ENCODE data around the gene LAMTOR5.
A peak's percentile ranks its signal among the peaks of the same experiment; 100 is the strongest.
"Not testable (repeated sequence)": the region's sequence is repeated elsewhere in the genome, so short reads cannot be mapped to it uniquely, and the experiment has no call there.

LAMTOR5 gene

GRCh38 chr1:110396259-110396958, 11.1 kb downstream of the LAMTOR5 start:
- in situ Hi-C loops (cut with MboI; ENCODE audit: low pct_unique_long_range_greater_than_20kb, low sequenced_read_pairs); DNase-seq: not testable (repeated sequence)

GRCh38 chr1:110394493-110394820, 13.0 kb downstream of the LAMTOR5 start:
- no peak for DNase-seq
- in situ Hi-C loops (cut with MboI; ENCODE audit: low pct_unique_long_range_greater_than_20kb, low sequenced_read_pairs): no loop called here

DNA sequence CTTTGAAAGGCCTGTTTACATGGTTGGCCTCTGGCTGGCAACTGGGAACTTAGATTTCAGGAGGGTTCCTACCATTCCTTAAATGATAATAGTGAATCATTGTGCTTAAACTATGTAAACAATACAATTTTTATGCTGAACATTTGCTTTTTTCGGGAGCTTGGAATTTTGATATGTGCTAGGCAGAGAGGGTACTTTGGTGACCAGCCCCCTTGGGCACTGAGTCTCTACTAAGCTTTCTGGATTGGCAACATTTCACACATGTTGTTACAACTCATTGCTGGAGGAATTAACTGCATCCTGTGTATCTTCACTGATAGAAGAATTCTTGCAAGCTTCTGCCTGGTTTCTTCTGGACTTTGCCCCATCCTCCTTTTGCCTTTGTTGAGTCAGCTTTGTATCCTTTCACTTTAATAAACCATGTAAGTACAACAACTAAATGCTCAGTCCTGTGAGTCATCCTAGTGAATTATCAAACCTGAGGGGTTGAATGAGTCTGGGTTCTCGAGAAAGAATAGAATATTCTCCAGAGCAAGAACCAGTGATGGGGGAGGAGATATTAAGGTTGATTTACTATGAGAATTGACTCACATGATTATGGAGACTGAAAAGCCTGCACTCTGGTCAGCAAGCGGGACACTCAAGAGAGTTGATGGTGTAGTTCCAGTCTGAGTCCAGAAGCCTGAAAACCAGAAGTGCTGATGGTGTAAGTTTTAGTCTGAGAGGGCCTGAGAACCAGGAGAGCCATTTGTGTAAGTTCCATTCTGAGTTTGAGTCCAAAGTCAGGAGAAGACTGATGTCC, 13.6 kb downstream of the LAMTOR5 start:
- no peak for DNase-seq
- in situ Hi-C loops (cut with MboI; ENCODE audit: low pct_unique_long_range_greater_than_20kb, low sequenced_read_pairs): no loop called here

DNA sequence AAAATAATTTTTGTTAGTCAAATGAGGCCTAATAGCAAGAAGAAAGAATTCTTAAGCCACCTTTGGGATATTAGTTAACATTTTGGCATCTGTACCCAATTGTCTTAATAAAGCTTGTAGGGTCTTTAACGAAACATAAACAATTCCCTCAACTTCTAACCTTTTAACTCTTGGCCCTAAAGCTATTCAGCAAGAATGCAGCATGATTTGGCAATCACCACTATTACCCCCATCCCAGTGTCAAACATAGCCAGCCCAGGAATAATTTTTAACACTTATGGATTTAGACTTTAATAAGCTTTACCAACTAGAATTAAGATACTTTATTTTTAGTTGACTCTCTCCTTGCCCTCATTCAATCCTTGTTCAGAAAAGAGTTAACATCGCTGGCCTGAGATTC, 14.2 kb downstream of the LAMTOR5 start:
- in situ Hi-C loops (cut with MboI; ENCODE audit: low pct_unique_long_range_greater_than_20kb, low sequenced_read_pairs): no loop called here

GRCh38 chr1:110390692-110391245, 16.7 kb downstream of the LAMTOR5 start, which contains the start of gene SLC16A4:
Gene SLC16A4 (minus strand): TSS chr1:110391026. CDS start chr1:110389323, 1,703 bp downstream.
- DNase-seq: no peak
- in situ Hi-C loops (cut with MboI; ENCODE audit: low pct_unique_long_range_greater_than_20kb, low sequenced_read_pairs): no loop called here

More for the DNA sequence above, 14.2 kb downstream of the LAMTOR5 start:
- DNase-seq: no peak

DNA sequence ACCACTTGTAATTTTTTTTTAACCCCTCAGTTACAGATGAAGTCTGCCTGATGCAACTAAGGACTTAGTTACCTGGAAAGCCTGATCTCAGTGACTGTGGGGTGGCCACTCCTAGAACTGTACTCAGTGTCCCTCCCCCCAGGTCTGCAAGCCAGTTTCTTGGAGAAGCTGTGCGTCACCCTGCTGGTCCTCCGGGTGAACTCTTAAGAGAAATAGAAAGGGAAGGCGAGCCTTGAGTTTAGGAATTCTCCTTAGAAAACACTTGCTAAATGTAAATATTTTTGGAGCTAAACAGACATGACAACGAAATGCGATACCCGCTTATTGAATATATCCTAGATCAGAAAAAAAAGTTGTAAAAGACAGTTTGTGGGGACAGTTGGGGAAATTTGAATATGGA, 17.4 kb downstream of the LAMTOR5 start:
- DNase-seq: no peak
- in situ Hi-C loops (cut with MboI; ENCODE audit: low pct_unique_long_range_greater_than_20kb, low sequenced_read_pairs): no loop called here

DNA sequence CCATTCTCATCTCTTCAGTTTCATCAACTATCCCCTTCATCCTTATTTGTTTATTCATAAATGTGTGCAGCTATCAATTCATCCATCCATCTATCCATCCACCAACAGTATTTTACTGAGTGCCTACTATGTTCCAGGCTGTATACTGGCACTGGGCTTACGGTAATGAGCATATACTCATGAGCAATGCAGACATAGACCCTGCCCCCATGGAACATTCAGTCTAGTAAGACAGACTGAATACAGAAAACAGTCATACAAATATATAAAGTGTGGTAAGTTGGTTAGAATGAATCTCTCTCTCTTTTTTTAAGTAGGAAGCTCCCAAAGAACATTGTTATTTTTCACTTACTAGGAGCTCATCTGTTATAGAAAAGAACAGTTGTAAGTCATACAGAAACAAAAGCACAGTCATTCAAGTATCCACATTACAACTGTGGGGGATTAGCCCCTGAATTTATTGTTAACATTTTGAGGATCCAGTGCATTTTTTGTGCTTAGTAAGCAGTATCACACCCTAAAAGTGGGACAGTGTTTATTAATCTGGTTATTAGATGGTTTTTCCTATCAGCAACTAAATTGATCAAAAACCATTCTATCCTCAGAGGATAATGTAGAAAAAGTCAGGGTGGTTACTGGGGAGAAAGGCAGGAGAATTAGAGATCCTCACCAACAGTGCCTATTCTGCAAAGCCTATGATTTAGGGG, 20.3 kb downstream of the LAMTOR5 start:
- in situ Hi-C loops (cut with MboI; ENCODE audit: low pct_unique_long_range_greater_than_20kb, low sequenced_read_pairs): no loop called here

GRCh38 chr1:110385369-110385768, 22.1 kb downstream of the LAMTOR5 start:
- no peak for DNase-seq
- in situ Hi-C loops (cut with MboI; ENCODE audit: low pct_unique_long_range_greater_than_20kb, low sequenced_read_pairs): no loop called here

More for the DNA sequence above, 20.3 kb downstream of the LAMTOR5 start:
- no peak for DNase-seq

DNA sequence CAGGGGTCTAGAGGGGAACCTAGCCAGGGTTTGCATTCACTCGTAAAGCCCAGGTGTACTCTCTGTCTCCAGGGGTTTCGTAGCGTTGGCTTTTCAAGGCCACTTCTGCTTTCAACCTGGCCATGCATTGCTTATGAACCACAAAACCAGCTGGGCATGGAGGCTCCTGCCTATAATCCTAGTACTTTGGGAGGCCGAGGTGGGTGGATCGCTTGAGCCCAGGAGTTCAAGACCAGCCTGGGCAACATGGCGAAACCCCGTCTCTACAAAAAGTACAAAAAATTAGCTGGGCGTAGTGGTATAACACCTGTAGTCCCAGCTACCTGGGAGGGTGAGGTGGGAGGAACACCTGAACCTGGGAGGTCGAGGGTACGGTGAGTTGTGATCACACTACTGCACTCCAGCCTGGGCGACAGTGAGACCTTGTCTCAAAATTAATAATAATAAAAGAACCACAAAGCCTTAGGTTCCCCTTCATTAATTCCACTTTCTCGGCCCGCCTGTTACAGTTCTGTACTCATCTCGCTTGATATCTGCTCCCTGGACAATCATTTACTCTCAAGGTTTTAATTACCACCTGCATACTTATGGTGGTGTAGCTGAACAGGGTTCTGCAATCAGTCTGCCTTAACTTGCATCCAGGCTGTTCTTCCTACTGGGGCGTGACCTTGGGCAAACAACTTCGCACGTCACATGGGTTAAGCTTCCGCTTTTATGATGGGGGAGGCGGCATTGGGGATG, 22.7 kb downstream of the LAMTOR5 start:
- in situ Hi-C loops (cut with MboI; ENCODE audit: low pct_unique_long_range_greater_than_20kb, low sequenced_read_pairs): no loop called here
- DNase-seq: no peak

GRCh38 chr1:110383251-110383990, 24.1 kb downstream of the LAMTOR5 start:
- peak; percentile 46 for DNase-seq
- in situ Hi-C loops (cut with MboI; ENCODE audit: low pct_unique_long_range_greater_than_20kb, low sequenced_read_pairs): no loop called here

DNA sequence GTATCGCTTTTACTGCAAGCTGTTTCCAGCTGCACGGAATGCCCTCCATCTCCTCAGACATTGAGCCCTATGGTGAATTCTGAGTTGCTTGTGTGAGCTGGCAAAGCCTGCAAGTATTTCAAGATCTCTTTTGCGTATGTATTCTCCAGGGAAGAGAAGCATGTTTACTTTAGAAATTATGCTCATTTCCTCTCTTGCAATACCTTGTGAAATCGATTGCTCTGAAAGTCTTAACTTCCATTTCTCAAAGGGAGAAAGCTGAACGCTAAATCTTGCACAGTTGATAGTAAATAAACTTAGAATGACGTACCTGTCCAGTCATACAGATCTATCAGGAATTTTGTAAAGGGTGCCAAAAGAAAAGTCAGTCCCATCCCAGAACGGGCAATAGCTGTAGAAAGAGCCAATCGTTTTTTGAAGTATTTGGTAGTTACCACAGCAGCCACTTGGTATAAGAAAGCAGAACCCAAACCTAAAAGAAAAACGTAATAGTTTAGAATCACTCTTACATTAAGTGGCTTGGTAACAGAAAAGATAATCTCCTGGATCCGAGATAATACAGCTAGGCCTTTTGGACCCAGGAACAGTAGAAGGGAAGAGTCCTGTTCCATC, 26.7 kb downstream of the LAMTOR5 start:
- in situ Hi-C loops (cut with MboI; ENCODE audit: low pct_unique_long_range_greater_than_20kb, low sequenced_read_pairs): no loop called here
- DNase-seq: no peak

DNA sequence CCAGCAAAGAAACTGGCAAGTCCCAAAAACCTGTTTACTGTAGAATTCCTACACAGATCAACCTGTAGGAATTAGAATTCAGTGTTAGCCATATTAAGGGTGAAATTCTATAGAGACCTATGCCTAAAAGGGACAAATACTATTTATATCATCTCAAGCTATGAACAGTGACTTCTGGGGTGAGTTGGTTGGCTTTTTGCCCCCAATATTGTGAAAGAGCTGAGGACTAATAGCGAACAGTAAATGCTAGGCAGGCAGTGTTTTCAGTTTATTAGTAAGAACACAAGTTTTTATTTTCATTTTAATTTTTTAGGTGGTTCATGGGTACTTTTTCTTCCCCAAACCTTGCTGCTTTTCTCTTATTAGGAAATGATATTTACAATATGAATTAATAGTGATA, 32.0 kb downstream of the LAMTOR5 start:
- in situ Hi-C loops (cut with MboI; ENCODE audit: low pct_unique_long_range_greater_than_20kb, low sequenced_read_pairs): no loop called here
- no peak for DNase-seq

DNA sequence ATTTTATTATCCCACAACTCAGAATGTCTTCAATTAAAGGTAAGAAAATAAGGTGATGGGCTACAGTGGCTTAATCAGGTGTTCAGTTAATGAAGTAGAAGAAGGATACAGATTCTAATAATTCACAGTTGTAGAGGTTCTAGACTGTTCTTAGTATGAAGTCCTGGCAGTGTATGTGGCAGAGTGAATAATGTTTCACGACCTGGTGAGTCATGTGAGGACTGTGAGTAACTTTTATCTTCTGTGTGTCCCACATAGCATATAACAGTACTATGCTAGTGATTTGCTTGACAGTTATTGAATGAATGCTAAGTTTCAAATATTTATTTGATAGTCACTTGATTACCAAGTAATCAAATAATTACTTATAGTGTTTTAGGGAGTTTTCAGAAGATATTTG, 36.7 kb downstream of the LAMTOR5 start:
- DNase-seq: no peak
- in situ Hi-C loops (cut with MboI; ENCODE audit: low pct_unique_long_range_greater_than_20kb, low sequenced_read_pairs): no loop called here

DNA sequence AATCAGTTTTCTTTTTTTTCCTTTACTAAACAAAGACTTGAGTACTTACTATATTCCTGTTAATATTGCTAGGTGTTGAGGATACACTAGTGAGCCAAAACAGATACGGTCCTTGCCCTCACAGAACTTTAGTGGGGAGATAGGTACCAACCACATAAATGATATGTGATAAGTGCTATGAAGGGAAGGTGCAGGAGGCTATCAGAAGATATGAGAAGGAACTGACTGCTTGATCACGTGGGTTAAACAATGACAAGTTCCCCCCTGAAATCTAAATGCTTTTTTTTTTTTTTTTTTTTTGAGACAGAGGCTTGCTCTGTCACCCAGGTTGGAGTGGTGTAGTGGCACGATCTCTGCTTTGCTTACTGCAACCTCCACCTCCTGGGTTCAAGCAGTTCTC, 43.3 kb downstream of the LAMTOR5 start:
- in situ Hi-C loops (cut with MboI; ENCODE audit: low pct_unique_long_range_greater_than_20kb, low sequenced_read_pairs): no loop called here
- DNase-seq: no peak

DNA sequence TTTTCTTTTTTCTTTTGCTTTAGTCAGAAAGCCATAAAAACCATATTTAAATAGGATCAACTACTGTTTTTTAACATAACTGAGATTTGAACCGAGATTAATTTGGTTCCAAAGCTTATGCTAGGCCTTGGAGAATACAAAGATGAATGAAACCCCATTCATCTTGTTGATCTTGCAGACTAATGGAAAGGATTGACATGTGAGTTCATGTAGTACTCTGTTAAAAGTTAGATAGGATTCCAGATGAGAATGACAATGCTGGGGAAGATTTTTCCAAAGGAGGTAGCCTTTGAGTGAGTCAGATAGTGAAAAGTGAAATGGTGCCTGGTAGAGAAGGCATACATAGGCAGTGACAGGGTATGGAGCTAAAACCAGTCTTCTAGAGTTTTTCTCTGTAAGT, 45.6 kb downstream of the LAMTOR5 start:
- no peak for DNase-seq
- in situ Hi-C loops (cut with MboI; ENCODE audit: low pct_unique_long_range_greater_than_20kb, low sequenced_read_pairs): no loop called here

DNA sequence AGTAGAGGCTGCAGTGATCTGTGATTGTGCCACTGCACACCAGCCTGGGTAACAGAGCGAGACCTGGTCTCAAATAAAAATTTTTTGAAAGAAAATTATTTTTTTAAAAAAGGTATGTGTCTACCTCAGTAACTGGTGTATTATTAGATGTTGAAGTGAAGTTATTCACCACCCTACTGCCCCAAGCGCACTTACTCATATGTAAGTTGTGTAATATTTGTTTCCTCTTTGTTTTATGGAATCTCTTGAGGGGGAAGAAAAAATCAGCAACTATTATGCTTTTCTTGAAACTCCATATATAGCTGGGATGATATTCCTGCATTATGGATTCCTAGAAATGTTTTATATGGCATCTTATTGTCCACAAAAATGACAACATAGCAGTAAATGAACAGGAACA, 47.1 kb downstream of the LAMTOR5 start:
- DNase-seq: no peak
- in situ Hi-C loops (cut with MboI; ENCODE audit: low pct_unique_long_range_greater_than_20kb, low sequenced_read_pairs): no loop called here

DNA sequence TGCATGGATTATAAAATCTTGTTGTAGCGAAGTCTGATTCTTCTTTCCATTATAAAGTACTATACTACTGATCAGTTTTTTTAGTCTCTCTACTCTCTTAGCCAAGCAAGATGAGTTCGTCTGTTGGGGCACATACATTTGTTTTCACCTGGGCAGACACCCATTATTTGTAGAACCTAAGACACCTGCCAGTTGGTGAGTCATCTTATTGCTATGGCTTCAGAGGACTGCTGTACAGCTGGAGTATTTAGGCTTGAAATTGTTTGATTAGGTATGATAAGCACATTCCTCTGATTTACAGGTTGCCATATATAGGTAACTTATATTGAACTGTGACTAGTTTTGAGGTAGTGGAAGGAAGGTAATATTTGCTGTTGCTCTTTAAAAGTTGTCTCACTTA, 51.1 kb downstream of the LAMTOR5 start:
- DNase-seq: no peak
- in situ Hi-C loops (cut with MboI; ENCODE audit: low pct_unique_long_range_greater_than_20kb, low sequenced_read_pairs): no loop called here

GRCh38 chr1:110355321-110355720, 52.2 kb downstream of the LAMTOR5 start:
- DNase-seq: no peak
- in situ Hi-C loops (cut with MboI; ENCODE audit: low pct_unique_long_range_greater_than_20kb, low sequenced_read_pairs): no loop called here

All from KBM-7 (cell line).